Calu3 (cell line): ENCODE measurements around the gene SFTA2. TPM values are rescaled to one million over a fixed set of nuclear protein-coding genes. Genes with fewer than 3 reads are reported as not detected.

Source experiments
- BruUV-seq: library from RNA; stranded (reverse); fragments of 400-500 nt; replicated peaks from 2 replicates; lab custom pipeline; 2021; lab: Mats Ljungman, UMichigan
- CTCF ChIA-PET: fragments of 300-600 bp; sonication (Branson Sonifier 250); formaldehyde crosslinking; loops from one replicate; lab custom pipeline; 2022; ENCODE audit warnings: antibody characterized with exemption; lab: Charles Lee
- DNase-seq: peaks from one replicate; pipeline ENCODE4 v3.0.0; 2022
- H3K27ac Mint-ChIP-seq: one replicate; pipeline ENCODE4 v1.8.0; 2022; ENCODE audit warnings: mixed read lengths; ENCODE audit not compliant: unreplicated experiment
- H3K27me3 Mint-ChIP-seq: one replicate; pipeline ENCODE4 v1.8.0; 2022; ENCODE audit warnings: mixed read lengths; ENCODE audit not compliant: unreplicated experiment
- H3K36me3 Mint-ChIP-seq: one replicate; pipeline ENCODE4 v1.8.0; 2022; ENCODE audit warnings: mild to moderate bottlenecking, moderate library complexity, mixed read lengths; ENCODE audit not compliant: insufficient read depth, unreplicated experiment
- H3K4me1 Mint-ChIP-seq: one replicate; pipeline ENCODE4 v1.8.0; 2022; ENCODE audit warnings: mild to moderate bottlenecking, low read depth, mixed read lengths; ENCODE audit not compliant: unreplicated experiment
- H3K4me3 Mint-ChIP-seq: one replicate; pipeline ENCODE4 v1.8.0; 2022; ENCODE audit warnings: mild to moderate bottlenecking, low read depth, moderate library complexity, mixed read lengths; ENCODE audit not compliant: unreplicated experiment
- H3K9me3 Mint-ChIP-seq: one replicate; pipeline ENCODE4 v1.8.0; 2022; ENCODE audit warnings: low read depth, mixed read lengths; ENCODE audit not compliant: unreplicated experiment
- CTCF ChIP-seq: fragments of 200-600 bp; IDR thresholded peaks from one replicate; pipeline ENCODE4 v1.8.0; 2022; ENCODE audit warnings: antibody characterized with exemption; ENCODE audit not compliant: unreplicated experiment
- intact Hi-C: fragments of 100-400 bp; cut with micrococcal nuclease; formaldehyde crosslinking; loops from one replicate; pipeline ENCODE4 v1.10.0; 2022; ENCODE audit not compliant: unreplicated experiment
- total RNA-seq: library from RNA; stranded (reverse); gene quantifications from 2 replicates; pipeline ENCODE4 v1.2.3, GENCODE V29; 2022

Gene SFTA2
- total RNA-seq, 1 experiment from 2014 or later = 184 TPM

GRCh38 chr6:30890646-30891449 lies 41.1 kb downstream of the SFTA2 start:
- peaks cover 30% of the 10 kb centered on the region for H3K4me1 Mint-ChIP-seq
- H3K27ac Mint-ChIP-seq = no peak overlapping the region
- intact Hi-C loops = no loop called here
- BruUV-seq = no TSS peak
- no peak for DNase-seq
- H3K27me3 Mint-ChIP-seq = no peaks in the 10 kb centered on the region
- no peaks in the 10 kb centered on the region for H3K9me3 Mint-ChIP-seq
- CTCF ChIA-PET = interaction anchor here (0.8 kb wide), 1 partner anchor 22 kb away, joined by 3 read pairs; no protein-coding TSS in a partner anchor
- no peak for TF ChIP-seq CTCF
- H3K36me3 Mint-ChIP-seq = peaks cover 87% of the 10 kb centered on the region
- no peak overlapping the region for H3K4me3 Mint-ChIP-seq

DNA sequence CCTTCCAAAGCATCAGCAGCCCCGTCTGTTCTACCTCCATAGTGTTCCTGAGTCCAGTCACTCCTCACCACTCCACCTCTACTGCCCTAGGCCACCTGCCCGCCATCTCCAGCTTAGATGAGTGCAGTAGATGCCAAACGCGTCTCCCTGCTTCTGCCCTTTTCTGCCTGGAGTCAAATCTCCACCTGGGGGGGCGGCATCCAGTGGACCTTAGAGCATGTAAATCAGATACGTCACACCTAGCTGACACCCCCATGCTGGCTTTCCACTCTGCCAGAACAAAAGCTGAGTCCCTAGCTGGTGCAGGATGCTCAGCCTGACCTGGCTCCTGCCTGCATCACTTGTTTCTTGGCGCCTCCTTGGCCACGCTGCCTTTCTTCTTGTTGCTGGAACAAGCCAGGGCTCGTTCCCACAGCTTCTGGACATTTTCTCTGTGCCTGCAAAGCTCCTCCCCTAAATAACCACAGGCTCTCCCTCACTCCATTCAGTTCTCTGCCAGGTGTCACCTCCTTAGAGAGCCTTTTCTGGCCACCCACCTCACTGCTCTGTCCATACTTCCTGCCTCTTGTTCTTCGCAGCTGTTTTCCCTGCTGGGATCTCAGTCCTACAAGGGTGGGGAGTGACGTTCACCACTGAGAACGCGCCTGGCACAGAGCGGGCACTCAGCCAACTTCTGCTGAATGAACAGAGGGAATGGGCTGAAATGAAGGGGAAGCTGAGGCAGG lies 41.9 kb downstream of the SFTA2 start:
- H3K27ac Mint-ChIP-seq = peak overlapping the region; percentile 34
- CTCF ChIA-PET = interaction anchor here (0.8 kb wide), 1 partner anchor 23 kb away, joined by 3 read pairs; no protein-coding TSS in a partner anchor
- peaks cover 38% of the 10 kb centered on the region for H3K4me1 Mint-ChIP-seq
- no TSS peak for BruUV-seq
- no peak for DNase-seq
- H3K4me3 Mint-ChIP-seq = no peak overlapping the region
- H3K36me3 Mint-ChIP-seq = peaks cover 87% of the 10 kb centered on the region
- intact Hi-C loops = loop anchor here (10.0 kb wide), 1 partner anchor 215 kb away; the partner anchor contains the start of gene DHX16
- no peak for TF ChIP-seq CTCF
- no peaks in the 10 kb centered on the region for H3K9me3 Mint-ChIP-seq
- no peaks in the 10 kb centered on the region for H3K27me3 Mint-ChIP-seq

- CTCF ChIA-PET = interaction anchor here (0.7 to 1.0 kb wide), 2 partner anchors 166 to 181 kb away, joined by 4 read pairs; no protein-coding TSS in a partner anchor
- Mint-ChIP-seq H3K27ac (peak overlapping the region; percentile 34), H3K27me3 (no peaks in the 10 kb centered on the region), H3K4me1 (peaks cover 38% of the 10 kb centered on the region), H3K9me3 (no peaks in the 10 kb centered on the region), H3K4me3 (no peak overlapping the region), H3K36me3 (peaks cover 87% of the 10 kb centered on the region)
- no peak for DNase-seq
- no TSS peak for BruUV-seq
- intact Hi-C loops = loop anchor here (10.0 kb wide), 1 partner anchor 215 kb away; the partner anchor contains the start of gene DHX16
- no peak for TF ChIP-seq CTCF
Observed at GRCh38 chr6:30889496-30889885, 42.5 kb downstream of the SFTA2 start.

DNA sequence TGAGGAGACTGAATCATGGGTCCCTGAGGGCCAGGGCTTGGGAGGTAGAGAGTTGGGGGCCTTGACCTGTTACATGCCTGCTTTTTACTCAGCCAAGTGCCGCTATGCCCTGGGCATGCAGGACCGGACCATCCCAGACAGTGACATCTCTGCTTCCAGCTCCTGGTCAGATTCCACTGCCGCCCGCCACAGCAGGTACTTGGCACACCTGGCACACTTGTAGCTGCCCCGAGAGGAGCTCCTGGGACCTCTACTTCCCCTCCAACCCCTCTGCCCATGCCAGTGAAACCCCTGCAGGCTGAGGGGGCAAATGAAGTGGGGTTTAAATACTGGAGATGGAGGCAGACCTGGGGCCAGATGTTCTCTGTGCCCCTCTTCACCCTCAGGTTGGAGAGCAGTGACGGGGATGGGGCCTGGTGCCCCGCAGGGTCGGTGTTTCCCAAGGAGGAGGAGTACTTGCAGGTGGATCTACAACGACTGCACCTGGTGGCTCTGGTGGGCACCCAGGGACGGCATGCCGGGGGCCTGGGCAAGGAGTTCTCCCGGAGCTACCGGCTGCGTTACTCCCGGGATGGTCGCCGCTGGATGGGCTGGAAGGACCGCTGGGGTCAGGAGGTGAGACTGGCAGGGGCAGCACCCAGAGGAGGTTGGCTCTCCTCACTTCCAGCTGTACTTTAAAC lies 43.0 kb downstream of the SFTA2 start:
- peaks cover 87% of the 10 kb centered on the region for H3K36me3 Mint-ChIP-seq
- H3K27me3 Mint-ChIP-seq = no peaks in the 10 kb centered on the region
- H3K27ac Mint-ChIP-seq = no peak overlapping the region
- intact Hi-C loops = loop anchor here (10.0 kb wide), 1 partner anchor 214 kb away; the partner anchor contains the start of gene DHX16
- no TSS peak for BruUV-seq
- no peaks in the 10 kb centered on the region for H3K9me3 Mint-ChIP-seq
- H3K4me1 Mint-ChIP-seq = peaks cover 38% of the 10 kb centered on the region
- no peak for DNase-seq
- CTCF ChIA-PET = interaction anchor here (0.6 to 1.0 kb wide), 3 partner anchors 154 to 182 kb away, joined by 3 to 4 read pairs (median 4); no protein-coding TSS in a partner anchor
- H3K4me3 Mint-ChIP-seq = no peak overlapping the region
- no peak for TF ChIP-seq CTCF
